ENCODE measurements around the gene GCA.

DNA sequence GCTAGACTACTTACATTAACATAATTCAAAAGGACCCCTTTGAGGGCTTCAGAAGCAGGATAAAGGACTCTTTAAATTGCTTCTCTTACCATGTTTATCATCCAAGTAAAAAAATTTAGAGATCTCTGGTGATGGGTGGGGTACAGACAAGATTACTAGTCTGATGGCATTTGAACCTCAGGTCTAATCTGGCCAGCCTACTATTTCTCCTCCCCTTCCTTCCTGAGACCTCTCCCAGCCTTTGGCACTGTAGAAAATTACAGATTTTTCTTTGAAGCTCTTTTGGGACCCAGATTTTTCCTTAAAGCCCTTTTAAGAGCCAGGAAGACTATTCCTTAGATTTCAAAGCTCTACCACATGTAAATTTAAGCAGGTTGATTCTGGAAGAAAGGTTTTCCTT is 28.9 kb downstream of the GCA start:
- TF ChIP-seq, protein P1, sequence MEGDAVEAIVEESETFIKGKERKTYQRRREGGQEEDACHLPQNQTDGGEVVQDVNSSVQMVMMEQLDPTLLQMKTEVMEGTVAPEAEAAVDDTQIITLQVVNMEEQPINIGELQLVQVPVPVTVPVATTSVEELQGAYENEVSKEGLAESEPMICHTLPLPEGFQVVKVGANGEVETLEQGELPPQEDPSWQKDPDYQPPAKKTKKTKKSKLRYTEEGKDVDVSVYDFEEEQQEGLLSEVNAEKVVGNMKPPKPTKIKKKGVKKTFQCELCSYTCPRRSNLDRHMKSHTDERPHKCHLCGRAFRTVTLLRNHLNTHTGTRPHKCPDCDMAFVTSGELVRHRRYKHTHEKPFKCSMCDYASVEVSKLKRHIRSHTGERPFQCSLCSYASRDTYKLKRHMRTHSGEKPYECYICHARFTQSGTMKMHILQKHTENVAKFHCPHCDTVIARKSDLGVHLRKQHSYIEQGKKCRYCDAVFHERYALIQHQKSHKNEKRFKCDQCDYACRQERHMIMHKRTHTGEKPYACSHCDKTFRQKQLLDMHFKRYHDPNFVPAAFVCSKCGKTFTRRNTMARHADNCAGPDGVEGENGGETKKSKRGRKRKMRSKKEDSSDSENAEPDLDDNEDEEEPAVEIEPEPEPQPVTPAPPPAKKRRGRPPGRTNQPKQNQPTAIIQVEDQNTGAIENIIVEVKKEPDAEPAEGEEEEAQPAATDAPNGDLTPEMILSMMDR (IDR thresholded peaks at IDR 0.05): no peak
- TF ChIP-seq POLR2A (IDR thresholded peaks at IDR 0.05): no peak
- TF ChIP-seq POLR2AphosphoS5 (IDR thresholded peaks at IDR 0.05): no peak
